GM06990 (cell line): ENCODE data around the gene IL22.
"Not testable (repeated sequence)": the region's sequence is repeated elsewhere in the genome, so short reads cannot be mapped to it uniquely, and the experiment has no call there.

Source experiments
- DNase-seq: peaks from one replicate; pipeline ENCODE4 v3.0.0-alpha.2; 2011; ENCODE audit not compliant: insufficient read length; ENCODE audit errors: extremely low read depth
- H3K27me3 ChIP-seq: replicated peaks from 2 replicates; pipeline ENCODE4 v1.6.0; 2011; ENCODE audit warnings: low read length; ENCODE audit not compliant: control insufficient read depth, insufficient read depth
- H3K36me3 ChIP-seq: 2 replicates; pipeline ENCODE4 v1.5.1; 2011; ENCODE audit warnings: low read length; ENCODE audit not compliant: control insufficient read depth, insufficient read depth
- H3K4me3 ChIP-seq: replicated peaks from 2 replicates; pipeline ENCODE4 v1.5.1; 2011; ENCODE audit warnings: low read depth, mild to moderate bottlenecking, control low read depth, low read length
- TF ChIP-seq, protein P1 (sequence below): IDR thresholded peaks from 2 replicates; pipeline ENCODE4 v1.5.1; 2011; ENCODE audit warnings: low read length, control low read depth, mild to moderate bottlenecking, inconsistent platforms; ENCODE audit not compliant: insufficient read depth, poor library complexity, severe bottlenecking

The IL22 gene

GRCh38 chr12:68210875-68211274 is 42.5 kb downstream of the IL22 start:
- no peak for DNase-seq
- Histone ChIP-seq H3K36me3 (no peaks in the 10 kb centered on the region), H3K27me3 (no peaks in the 10 kb centered on the region; the same call in 1 of the 2 replicates), H3K4me3 (no peak overlapping the region)
- TF ChIP-seq, protein P1, sequence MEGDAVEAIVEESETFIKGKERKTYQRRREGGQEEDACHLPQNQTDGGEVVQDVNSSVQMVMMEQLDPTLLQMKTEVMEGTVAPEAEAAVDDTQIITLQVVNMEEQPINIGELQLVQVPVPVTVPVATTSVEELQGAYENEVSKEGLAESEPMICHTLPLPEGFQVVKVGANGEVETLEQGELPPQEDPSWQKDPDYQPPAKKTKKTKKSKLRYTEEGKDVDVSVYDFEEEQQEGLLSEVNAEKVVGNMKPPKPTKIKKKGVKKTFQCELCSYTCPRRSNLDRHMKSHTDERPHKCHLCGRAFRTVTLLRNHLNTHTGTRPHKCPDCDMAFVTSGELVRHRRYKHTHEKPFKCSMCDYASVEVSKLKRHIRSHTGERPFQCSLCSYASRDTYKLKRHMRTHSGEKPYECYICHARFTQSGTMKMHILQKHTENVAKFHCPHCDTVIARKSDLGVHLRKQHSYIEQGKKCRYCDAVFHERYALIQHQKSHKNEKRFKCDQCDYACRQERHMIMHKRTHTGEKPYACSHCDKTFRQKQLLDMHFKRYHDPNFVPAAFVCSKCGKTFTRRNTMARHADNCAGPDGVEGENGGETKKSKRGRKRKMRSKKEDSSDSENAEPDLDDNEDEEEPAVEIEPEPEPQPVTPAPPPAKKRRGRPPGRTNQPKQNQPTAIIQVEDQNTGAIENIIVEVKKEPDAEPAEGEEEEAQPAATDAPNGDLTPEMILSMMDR: no peak

- not testable (repeated sequence) for H3K4me3 ChIP-seq, DNase-seq, H3K36me3 ChIP-seq, H3K27me3 ChIP-seq
Measured at GRCh38 chr12:68209048-68209728, 44.2 kb downstream of the IL22 start.

DNA sequence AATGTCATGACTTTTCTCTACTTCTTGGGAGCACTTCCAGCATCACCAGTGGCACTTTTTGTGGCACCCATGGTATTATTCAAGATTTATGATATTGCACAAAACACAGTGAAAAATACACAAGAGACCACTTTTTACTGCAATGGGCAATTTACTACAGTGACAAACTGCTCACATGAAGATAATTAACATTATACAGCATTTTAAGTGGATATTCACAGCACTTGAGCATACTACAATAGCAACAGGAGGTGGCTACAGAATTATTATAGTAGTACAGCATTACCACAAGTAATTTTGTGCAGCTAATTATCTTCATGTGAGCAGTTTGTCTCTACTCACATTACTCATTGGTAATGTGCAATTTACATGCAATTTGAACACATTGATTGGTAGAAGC is 46.1 kb downstream of the IL22 start:
- no peaks in the 10 kb centered on the region for H3K36me3 ChIP-seq
- H3K4me3 ChIP-seq: no peak overlapping the region
- H3K27me3 ChIP-seq: no peaks in the 10 kb centered on the region; the same call in 1 of the 2 replicates
- DNase-seq: no peak
- TF ChIP-seq, protein P1: no peak

GRCh38 chr12:68206446-68206845 is 47.0 kb downstream of the IL22 start:
- TF ChIP-seq, protein P1: no peak
- no peak overlapping the region for H3K4me3 ChIP-seq
- H3K36me3 ChIP-seq: no peaks in the 10 kb centered on the region
- no peak for DNase-seq
- H3K27me3 ChIP-seq: no peaks in the 10 kb centered on the region; the same call in 1 of the 2 replicates

DNA sequence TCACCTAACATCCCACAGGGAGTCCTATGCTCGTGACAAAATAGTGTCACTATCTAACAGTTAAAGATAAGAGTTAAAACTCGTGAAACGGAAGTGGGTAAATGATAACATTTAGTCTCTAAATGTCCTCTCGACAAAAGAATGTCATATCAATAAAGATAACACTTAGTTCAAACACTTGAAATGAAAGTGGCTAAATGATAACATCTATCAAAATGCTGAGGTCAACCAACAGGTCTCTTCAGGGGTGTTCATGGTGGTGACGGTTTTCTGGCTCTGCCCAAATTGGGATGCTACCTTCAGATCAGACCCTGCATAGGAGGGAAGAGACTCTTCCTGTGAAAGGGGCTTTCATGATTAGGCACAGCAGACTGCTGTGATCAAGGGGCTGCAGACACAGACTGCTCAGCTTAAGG is 49.9 kb downstream of the IL22 start:
- TF ChIP-seq, protein P1: no peak
- Histone ChIP-seq H3K36me3 (no peaks in the 10 kb centered on the region), H3K4me3 (no peak overlapping the region), H3K27me3 (no peaks in the 10 kb centered on the region; the same call in 1 of the 2 replicates)
- no peak for DNase-seq

GRCh38 chr12:68200854-68201253 is 52.5 kb downstream of the IL22 start:
- DNase-seq: no peak
- no peaks in the 10 kb centered on the region for H3K36me3 ChIP-seq
- H3K4me3 ChIP-seq: no peak overlapping the region
- H3K27me3 ChIP-seq: no peaks in the 10 kb centered on the region
- TF ChIP-seq, protein P1: no peak
